HepG2 (cell line): ENCODE results near the gene NR1H2. TPM values are rescaled to one million over a fixed set of nuclear protein-coding genes. Genes with fewer than 3 reads are reported as not detected.
A peak's percentile ranks its signal among the peaks of the same experiment; 100 is the strongest.

ENCODE experiments used
- ARID4A ChIP-seq: sonication (generic); formaldehyde crosslinking; IDR thresholded peaks from 2 replicates; pipeline ENCODE4 v1.5.0; 2020; ENCODE audit warnings: mild to moderate bottlenecking, missing genetic modification reagents, borderline replicate concordance
- GABPB1 ChIP-seq: IDR thresholded peaks from 2 replicates; pipeline ENCODE4 v1.6.1; 2016; ENCODE audit warnings: mild to moderate bottlenecking, missing genetic modification reagents, moderate library complexity, missing compliant biosample characterization
- MAX ChIP-seq: IDR thresholded peaks from 2 replicates; pipeline ENCODE4 v1.6.1; 2012; ENCODE audit warnings: inconsistent platforms
- MXI1 ChIP-seq: IDR thresholded peaks from 3 replicates; pipeline ENCODE4 v1.6.1; 2012; ENCODE audit warnings: low read depth, low read length, inconsistent platforms, borderline replicate concordance
- NKX3-1 ChIP-seq: sonication (generic); formaldehyde crosslinking; IDR thresholded peaks from 2 replicates; pipeline ENCODE4 v1.5.0; 2020; ENCODE audit warnings: missing genetic modification reagents
- SPEN ChIP-seq: sonication (generic); formaldehyde crosslinking; IDR thresholded peaks from 2 replicates; pipeline ENCODE4 v1.5.1; 2020; ENCODE audit warnings: low read depth, mild to moderate bottlenecking, missing genetic modification reagents
- SRY ChIP-seq: sonication (generic); formaldehyde crosslinking; IDR thresholded peaks from 2 replicates; pipeline ENCODE4 v1.8.0; 2022; ENCODE audit warnings: mild to moderate bottlenecking, missing genetic modification reagents
- TAF1 ChIP-seq: sonication (generic); formaldehyde crosslinking; IDR thresholded peaks from 2 replicates; pipeline ENCODE4 v1.4.0; 2020; ENCODE audit warnings: missing genetic modification reagents
- ZFY ChIP-seq: sonication (generic); formaldehyde crosslinking; IDR thresholded peaks from 2 replicates; pipeline ENCODE4 v1.4.0; 2020; ENCODE audit warnings: missing genetic modification reagents
- ZMYM4 ChIP-seq: sonication (generic); formaldehyde crosslinking; IDR thresholded peaks from 2 replicates; pipeline ENCODE4 v1.8.1; 2023; ENCODE audit warnings: mild to moderate bottlenecking, missing genetic modification reagents
- ZNF333 ChIP-seq: sonication (generic); formaldehyde crosslinking; IDR thresholded peaks from 2 replicates; pipeline ENCODE4 v1.4.0; 2020; ENCODE audit warnings: mild to moderate bottlenecking, missing genetic modification reagents, borderline replicate concordance
- ZNF549 ChIP-seq: sonication (generic); formaldehyde crosslinking; IDR thresholded peaks from 2 replicates; pipeline ENCODE4 v1.5.0; 2020; ENCODE audit warnings: missing genetic modification reagents
- ZNF766 ChIP-seq: sonication (generic); formaldehyde crosslinking; IDR thresholded peaks from 2 replicates; pipeline ENCODE4 v1.5.0; 2020; ENCODE audit warnings: missing genetic modification reagents, borderline replicate concordance
- ZNF777 ChIP-seq: sonication (generic); formaldehyde crosslinking; IDR thresholded peaks from 2 replicates; pipeline ENCODE4 v1.4.0; 2020; ENCODE audit warnings: missing genetic modification reagents
- polyA plus RNA-seq, 8 experiments: library from polyadenylated mRNA; depleted of rRNA in 3 of 8; stranded (reverse) in 7 of 8; unstranded in 1 of 8; fragments of >200 nt; fragmentation: Illumina TruSeq in 4 of 8; extraction: Trizol in 4 of 8; gene quantifications; 2 replicates each; pipeline versions ENCODE4 v1.2.1 to v1.2.3, GENCODE V29; 2011 to 2016; ENCODE audit warnings: low read depth in 4 of 8, missing spikeins in 1 of 8, mixed read lengths in 1 of 8; ENCODE audit not compliant: insufficient read depth in 1 of 8
- total RNA-seq, 5 experiments: library from RNA; depleted of rRNA; stranded (reverse); fragments of >200 nt; fragmentation: Illumina TruSeq; extraction: Trizol; gene quantifications; 2 replicates each; pipeline ENCODE4 v1.2.3, GENCODE V29; 2016; ENCODE audit warnings: low read depth in 1 of 5
- TF ChIP-seq, protein P1 (sequence below): sonication (generic); formaldehyde crosslinking; IDR thresholded peaks from 2 replicates; pipeline ENCODE4 v1.4.0; 2020; ENCODE audit warnings: mild to moderate bottlenecking, missing genetic modification reagents
- TF ChIP-seq, protein P2 (sequence below): sonication (generic); formaldehyde crosslinking; IDR thresholded peaks from 2 replicates; pipeline ENCODE4 v1.5.0; 2020; ENCODE audit warnings: mild to moderate bottlenecking, missing genetic modification reagents, moderate library complexity
- TF ChIP-seq, protein P3 (sequence below): sonication (generic); formaldehyde crosslinking; IDR thresholded peaks from 2 replicates; pipeline ENCODE4 v1.4.0; 2020; ENCODE audit warnings: missing genetic modification reagents

NR1H2 gene
- total and polyA plus RNA-seq, 2 of the 13 experiments (the other 11 are each of a cell fraction or from before 2014, with no cell fraction given), result 10.3 to 13.5 TPM

- peak; percentile 87 for TF ChIP-seq MAX
- TF ChIP-seq ARID4A (CRISPR knock-in tag), result no peak
- TF ChIP-seq, protein P1, sequence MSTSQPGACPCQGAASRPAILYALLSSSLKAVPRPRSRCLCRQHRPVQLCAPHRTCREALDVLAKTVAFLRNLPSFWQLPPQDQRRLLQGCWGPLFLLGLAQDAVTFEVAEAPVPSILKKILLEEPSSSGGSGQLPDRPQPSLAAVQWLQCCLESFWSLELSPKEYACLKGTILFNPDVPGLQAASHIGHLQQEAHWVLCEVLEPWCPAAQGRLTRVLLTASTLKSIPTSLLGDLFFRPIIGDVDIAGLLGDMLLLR (CRISPR knock-in tag), result peak; percentile 58; the same call in 1 of the 2 replicates
- TF ChIP-seq, protein P2, sequence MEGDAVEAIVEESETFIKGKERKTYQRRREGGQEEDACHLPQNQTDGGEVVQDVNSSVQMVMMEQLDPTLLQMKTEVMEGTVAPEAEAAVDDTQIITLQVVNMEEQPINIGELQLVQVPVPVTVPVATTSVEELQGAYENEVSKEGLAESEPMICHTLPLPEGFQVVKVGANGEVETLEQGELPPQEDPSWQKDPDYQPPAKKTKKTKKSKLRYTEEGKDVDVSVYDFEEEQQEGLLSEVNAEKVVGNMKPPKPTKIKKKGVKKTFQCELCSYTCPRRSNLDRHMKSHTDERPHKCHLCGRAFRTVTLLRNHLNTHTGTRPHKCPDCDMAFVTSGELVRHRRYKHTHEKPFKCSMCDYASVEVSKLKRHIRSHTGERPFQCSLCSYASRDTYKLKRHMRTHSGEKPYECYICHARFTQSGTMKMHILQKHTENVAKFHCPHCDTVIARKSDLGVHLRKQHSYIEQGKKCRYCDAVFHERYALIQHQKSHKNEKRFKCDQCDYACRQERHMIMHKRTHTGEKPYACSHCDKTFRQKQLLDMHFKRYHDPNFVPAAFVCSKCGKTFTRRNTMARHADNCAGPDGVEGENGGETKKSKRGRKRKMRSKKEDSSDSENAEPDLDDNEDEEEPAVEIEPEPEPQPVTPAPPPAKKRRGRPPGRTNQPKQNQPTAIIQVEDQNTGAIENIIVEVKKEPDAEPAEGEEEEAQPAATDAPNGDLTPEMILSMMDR (CRISPR knock-in tag), result 0 out of 2 replicates have a peak, but pooled peaks have one; percentile 21
- TF ChIP-seq GABPB1 (CRISPR knock-in tag), result peak; percentile 9; the same call in 1 of the 2 replicates
- TF ChIP-seq ZNF766 (CRISPR knock-in tag), result 0 out of 2 replicates have a peak, but pooled peaks have one; percentile 68
- no peak for TF ChIP-seq ZNF549 (CRISPR knock-in tag)
- 0 out of 2 replicates have a peak, but pooled peaks have one; percentile 32 for TF ChIP-seq SRY
- TF ChIP-seq ZFY (CRISPR knock-in tag), result peak; percentile 50
- peak; percentile 97 for TF ChIP-seq ZNF777 (CRISPR knock-in tag)
- no peak for TF ChIP-seq TAF1 (CRISPR knock-in tag)
- TF ChIP-seq SPEN (CRISPR knock-in tag), result no peak
- TF ChIP-seq MXI1, result peak; percentile 9; the same call in 1 of the 3 replicates
- TF ChIP-seq ZNF333 (CRISPR knock-in tag), result 0 out of 2 replicates have a peak, but pooled peaks have one; percentile 34
- TF ChIP-seq, protein P3, sequence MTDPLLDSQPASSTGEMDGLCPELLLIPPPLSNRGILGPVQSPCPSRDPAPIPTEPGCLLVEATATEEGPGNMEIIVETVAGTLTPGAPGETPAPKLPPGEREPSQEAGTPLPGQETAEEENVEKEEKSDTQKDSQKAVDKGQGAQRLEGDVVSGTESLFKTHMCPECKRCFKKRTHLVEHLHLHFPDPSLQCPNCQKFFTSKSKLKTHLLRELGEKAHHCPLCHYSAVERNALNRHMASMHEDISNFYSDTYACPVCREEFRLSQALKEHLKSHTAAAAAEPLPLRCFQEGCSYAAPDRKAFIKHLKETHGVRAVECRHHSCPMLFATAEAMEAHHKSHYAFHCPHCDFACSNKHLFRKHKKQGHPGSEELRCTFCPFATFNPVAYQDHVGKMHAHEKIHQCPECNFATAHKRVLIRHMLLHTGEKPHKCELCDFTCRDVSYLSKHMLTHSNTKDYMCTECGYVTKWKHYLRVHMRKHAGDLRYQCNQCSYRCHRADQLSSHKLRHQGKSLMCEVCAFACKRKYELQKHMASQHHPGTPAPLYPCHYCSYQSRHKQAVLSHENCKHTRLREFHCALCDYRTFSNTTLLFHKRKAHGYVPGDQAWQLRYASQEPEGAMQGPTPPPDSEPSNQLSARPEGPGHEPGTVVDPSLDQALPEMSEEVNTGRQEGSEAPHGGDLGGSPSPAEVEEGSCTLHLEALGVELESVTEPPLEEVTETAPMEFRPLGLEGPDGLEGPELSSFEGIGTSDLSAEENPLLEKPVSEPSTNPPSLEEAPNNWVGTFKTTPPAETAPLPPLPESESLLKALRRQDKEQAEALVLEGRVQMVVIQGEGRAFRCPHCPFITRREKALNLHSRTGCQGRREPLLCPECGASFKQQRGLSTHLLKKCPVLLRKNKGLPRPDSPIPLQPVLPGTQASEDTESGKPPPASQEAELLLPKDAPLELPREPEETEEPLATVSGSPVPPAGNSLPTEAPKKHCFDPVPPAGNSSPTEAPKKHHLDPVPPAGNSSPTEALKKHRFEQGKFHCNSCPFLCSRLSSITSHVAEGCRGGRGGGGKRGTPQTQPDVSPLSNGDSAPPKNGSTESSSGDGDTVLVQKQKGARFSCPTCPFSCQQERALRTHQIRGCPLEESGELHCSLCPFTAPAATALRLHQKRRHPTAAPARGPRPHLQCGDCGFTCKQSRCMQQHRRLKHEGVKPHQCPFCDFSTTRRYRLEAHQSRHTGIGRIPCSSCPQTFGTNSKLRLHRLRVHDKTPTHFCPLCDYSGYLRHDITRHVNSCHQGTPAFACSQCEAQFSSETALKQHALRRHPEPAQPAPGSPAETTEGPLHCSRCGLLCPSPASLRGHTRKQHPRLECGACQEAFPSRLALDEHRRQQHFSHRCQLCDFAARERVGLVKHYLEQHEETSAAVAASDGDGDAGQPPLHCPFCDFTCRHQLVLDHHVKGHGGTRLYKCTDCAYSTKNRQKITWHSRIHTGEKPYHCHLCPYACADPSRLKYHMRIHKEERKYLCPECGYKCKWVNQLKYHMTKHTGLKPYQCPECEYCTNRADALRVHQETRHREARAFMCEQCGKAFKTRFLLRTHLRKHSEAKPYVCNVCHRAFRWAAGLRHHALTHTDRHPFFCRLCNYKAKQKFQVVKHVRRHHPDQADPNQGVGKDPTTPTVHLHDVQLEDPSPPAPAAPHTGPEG (CRISPR knock-in tag), result 0 out of 2 replicates have a peak, but pooled peaks have one; percentile 40
- no peak for TF ChIP-seq ZMYM4 (CRISPR knock-in tag)
- TF ChIP-seq NKX3-1 (CRISPR knock-in tag), result 0 out of 2 replicates have a peak, but pooled peaks have one; percentile 44
These were observed 47.9 kb upstream of the NR1H2 start (continued) for GRCh38 chr19:50328224-50328872.
